ENCODE results near the gene METTL16.

Gene METTL16

DNA sequence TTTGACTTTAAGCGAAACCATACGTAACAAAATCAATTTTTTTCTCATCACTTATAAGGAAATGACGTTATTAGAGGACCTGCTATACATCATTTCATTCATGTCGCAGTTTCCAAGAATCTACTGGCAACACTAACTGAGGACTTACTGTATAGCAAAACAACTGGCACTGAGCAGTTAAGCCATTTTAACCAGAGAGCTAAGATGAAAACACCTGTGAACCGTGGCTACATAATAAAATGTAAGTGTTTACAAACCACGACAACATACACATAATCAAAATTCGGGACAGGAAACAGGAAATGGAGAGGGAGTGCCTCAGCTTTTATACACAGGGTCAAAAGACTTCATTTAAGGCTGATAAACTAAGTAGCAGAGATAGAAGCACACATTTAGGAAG is 29.5 kb downstream of the METTL16 start:
- DNase-seq (ENCODE audit: insufficient read length, low spot score) = no peak
- TF ChIP-seq POLR2AphosphoS5 (IDR thresholded peaks at IDR 0.05; ENCODE audit: low read depth, low read length) = no peak
- TF ChIP-seq POLR2A (IDR thresholded peaks at IDR 0.05; ENCODE audit: low read depth, low read length) = no peak
- TF ChIP-seq TAF1 (IDR thresholded peaks at IDR 0.05; ENCODE audit: low read depth, low read length) = no peak
- TF ChIP-seq PAX5 (IDR thresholded peaks at IDR 0.05; ENCODE audit: insufficient read depth, low read length, severe bottlenecking) = no peak
- no peak for TF ChIP-seq POU2F2 (IDR thresholded peaks at IDR 0.05; ENCODE audit: low read depth, low read length)
- no peak for TF ChIP-seq SPI1 (IDR thresholded peaks at IDR 0.05; ENCODE audit: low read depth, low read length)
- FAIRE-seq = no peak

DNA sequence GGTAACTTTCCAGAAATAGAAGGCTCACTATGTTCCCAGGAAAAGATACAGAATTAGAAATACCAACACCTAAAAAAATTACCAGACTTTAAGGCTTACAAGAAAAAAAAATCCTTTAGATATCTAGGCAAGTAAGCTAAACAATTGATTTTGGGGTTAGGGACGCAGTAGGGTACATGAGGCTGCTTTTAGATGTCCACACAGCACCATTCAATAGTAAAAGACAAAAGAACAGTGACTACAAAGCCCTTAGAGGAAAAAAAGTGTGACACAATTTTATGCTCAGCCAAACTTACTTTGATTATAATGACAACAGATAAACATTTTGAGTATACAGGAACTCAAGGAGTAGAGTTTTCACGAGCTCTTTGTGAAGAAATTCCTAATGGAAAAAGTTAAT is 29.9 kb downstream of the METTL16 start:
- TF ChIP-seq TAF1 (IDR thresholded peaks at IDR 0.05; ENCODE audit: low read depth, low read length) (no peak), POLR2AphosphoS5 (IDR thresholded peaks at IDR 0.05; ENCODE audit: low read depth, low read length) (no peak), POU2F2 (IDR thresholded peaks at IDR 0.05; ENCODE audit: low read depth, low read length) (no peak), POLR2A (IDR thresholded peaks at IDR 0.05; ENCODE audit: low read depth, low read length) (no peak), SPI1 (IDR thresholded peaks at IDR 0.05; ENCODE audit: low read depth, low read length) (no peak), PAX5 (IDR thresholded peaks at IDR 0.05; ENCODE audit: insufficient read depth, low read length, severe bottlenecking) (no peak)
- FAIRE-seq (no peak), DNase-seq (ENCODE audit: insufficient read length, low spot score) (no peak)

DNA sequence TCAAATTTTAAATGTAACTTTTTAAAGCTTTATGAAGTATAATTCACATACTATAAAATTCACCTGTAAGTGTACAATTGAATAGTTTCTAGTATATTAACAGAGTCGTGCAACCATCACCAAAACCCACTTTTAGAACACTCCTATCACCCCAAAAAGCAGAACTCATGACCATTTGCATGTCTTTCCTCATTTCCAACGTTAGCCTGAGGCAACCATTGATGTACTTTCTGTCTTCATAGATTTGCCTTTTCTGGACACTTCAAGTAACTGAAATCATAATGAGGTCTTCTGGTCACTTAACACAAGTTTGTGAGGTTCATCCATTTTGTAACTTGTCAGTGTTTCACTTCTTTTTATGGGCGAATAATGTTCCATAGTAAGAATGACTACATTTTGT is 33.2 kb downstream of the METTL16 start:
- DNase-seq (ENCODE audit: insufficient read length, low spot score) (no peak), FAIRE-seq (no peak)
- no peak for TF ChIP-seq POLR2A (IDR thresholded peaks at IDR 0.05; ENCODE audit: low read depth, low read length)
- TF ChIP-seq SPI1 (IDR thresholded peaks at IDR 0.05; ENCODE audit: low read depth, low read length) = peak; percentile 41

DNA sequence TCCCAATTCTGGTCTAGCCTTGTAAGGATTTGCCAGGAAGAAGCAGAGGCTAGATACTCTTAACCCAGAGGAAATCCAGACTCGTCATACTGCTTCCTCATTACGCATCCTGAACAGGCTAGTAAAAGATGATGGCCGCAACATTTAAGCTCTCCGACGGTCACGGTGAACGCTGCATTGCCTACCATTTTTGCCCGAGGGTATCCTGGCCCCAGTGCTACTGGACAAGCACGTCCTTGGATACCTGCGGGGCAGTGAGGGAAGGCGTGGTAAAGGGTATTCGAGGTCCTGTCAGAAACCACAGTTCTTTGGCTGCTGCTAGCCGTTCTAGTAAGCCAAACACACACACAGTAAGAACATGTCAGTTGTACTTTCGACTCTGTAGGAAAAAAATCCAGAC is 36.6 kb downstream of the METTL16 start:
- TF ChIP-seq POLR2AphosphoS5 (IDR thresholded peaks at IDR 0.05; ENCODE audit: low read depth, low read length) (no peak), POLR2A (IDR thresholded peaks at IDR 0.05; ENCODE audit: low read depth, low read length) (no peak), SPI1 (IDR thresholded peaks at IDR 0.05; ENCODE audit: low read depth, low read length) (no peak), POU2F2 (IDR thresholded peaks at IDR 0.05; ENCODE audit: low read depth, low read length) (no peak), PAX5 (IDR thresholded peaks at IDR 0.05; ENCODE audit: insufficient read depth, low read length, severe bottlenecking) (no peak), TAF1 (IDR thresholded peaks at IDR 0.05; ENCODE audit: low read depth, low read length) (no peak)
- FAIRE-seq (no peak), DNase-seq (ENCODE audit: insufficient read length, low spot score) (no peak)

DNA sequence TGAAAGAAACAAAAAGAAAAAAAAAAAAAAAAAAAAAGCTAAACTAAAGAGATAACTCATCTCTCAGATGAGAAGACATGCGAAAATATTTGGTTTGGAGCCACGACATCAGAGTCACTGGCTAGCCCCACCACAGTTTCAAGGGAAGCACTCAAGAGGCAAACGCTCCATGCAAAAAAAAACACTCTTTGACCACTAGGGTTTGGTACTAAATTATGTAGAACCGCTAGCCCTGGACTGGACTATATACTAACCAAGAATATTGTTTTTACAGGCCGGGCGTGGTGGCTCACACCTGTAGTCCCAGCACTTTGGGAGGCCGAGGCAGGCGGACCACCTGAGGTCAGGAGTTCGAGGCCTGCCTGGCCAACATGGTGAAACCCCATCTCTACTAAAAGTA is 37.3 kb downstream of the METTL16 start:
- no peak for FAIRE-seq
- no peak for DNase-seq (ENCODE audit: insufficient read length, low spot score)
- TF ChIP-seq SPI1 (IDR thresholded peaks at IDR 0.05; ENCODE audit: low read depth, low read length) (no peak), PAX5 (IDR thresholded peaks at IDR 0.05; ENCODE audit: insufficient read depth, low read length, severe bottlenecking) (no peak), TAF1 (IDR thresholded peaks at IDR 0.05; ENCODE audit: low read depth, low read length) (no peak), POLR2A (IDR thresholded peaks at IDR 0.05; ENCODE audit: low read depth, low read length) (no peak), POU2F2 (IDR thresholded peaks at IDR 0.05; ENCODE audit: low read depth, low read length) (no peak), POLR2AphosphoS5 (IDR thresholded peaks at IDR 0.05; ENCODE audit: low read depth, low read length) (no peak)

DNA sequence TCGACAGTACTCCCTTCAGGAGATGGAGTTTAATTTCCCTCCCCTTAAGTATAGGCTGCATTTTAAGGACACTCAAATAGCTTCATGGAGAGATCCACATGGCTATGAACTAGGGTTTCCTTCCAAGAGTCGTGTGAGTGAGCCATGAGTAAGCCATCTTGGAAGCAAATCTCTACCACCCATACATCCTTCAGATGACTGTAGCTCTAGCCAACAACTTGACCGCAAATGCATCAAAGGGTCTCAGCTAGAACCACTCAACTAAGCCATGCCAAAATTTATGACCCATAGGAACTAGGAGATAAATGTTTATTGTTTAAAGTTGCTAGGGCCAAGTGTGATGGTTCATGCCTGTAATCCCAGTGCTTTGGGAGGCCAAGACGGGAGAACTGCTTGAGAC is 43.4 kb downstream of the METTL16 start:
- TF ChIP-seq POLR2A (IDR thresholded peaks at IDR 0.05; ENCODE audit: low read depth, low read length) (no peak), POLR2AphosphoS5 (IDR thresholded peaks at IDR 0.05; ENCODE audit: low read depth, low read length) (no peak), SPI1 (IDR thresholded peaks at IDR 0.05; ENCODE audit: low read depth, low read length) (no peak), PAX5 (IDR thresholded peaks at IDR 0.05; ENCODE audit: insufficient read depth, low read length, severe bottlenecking) (no peak), POU2F2 (IDR thresholded peaks at IDR 0.05; ENCODE audit: low read depth, low read length) (no peak), TAF1 (IDR thresholded peaks at IDR 0.05; ENCODE audit: low read depth, low read length) (no peak)
- FAIRE-seq = no peak
- no peak for DNase-seq (ENCODE audit: insufficient read length, low spot score)

DNA sequence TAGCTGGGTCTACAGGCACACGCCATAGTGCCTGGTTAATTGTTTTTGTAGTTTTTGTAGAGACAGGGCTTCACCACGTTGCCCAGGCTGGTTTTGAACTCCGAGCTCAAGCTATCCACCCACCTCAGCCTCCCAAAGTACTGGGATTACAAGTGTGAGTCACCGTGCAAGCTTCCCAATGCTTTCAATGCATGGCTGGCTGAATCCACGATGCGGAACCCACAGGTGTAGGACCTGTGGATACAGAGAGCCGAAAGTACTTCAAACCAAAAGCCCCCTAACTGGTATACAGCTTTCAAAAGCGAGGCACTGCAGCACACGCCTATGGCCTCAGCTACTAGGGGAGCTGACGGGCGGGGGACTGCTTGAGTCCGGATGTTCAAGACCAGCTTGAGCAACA is 44.8 kb downstream of the METTL16 start:
- FAIRE-seq = no peak
- no peak for TF ChIP-seq PAX5 (IDR thresholded peaks at IDR 0.05; ENCODE audit: insufficient read depth, low read length, severe bottlenecking)
- TF ChIP-seq POU2F2 (IDR thresholded peaks at IDR 0.05; ENCODE audit: low read depth, low read length) = no peak
- no peak for TF ChIP-seq TAF1 (IDR thresholded peaks at IDR 0.05; ENCODE audit: low read depth, low read length)
- TF ChIP-seq POLR2A (IDR thresholded peaks at IDR 0.05; ENCODE audit: low read depth, low read length) = no peak
- TF ChIP-seq POLR2AphosphoS5 (IDR thresholded peaks at IDR 0.05; ENCODE audit: low read depth, low read length) = no peak
- TF ChIP-seq SPI1 (IDR thresholded peaks at IDR 0.05; ENCODE audit: low read depth, low read length) = no peak
- no peak for DNase-seq (ENCODE audit: insufficient read length, low spot score)

DNA sequence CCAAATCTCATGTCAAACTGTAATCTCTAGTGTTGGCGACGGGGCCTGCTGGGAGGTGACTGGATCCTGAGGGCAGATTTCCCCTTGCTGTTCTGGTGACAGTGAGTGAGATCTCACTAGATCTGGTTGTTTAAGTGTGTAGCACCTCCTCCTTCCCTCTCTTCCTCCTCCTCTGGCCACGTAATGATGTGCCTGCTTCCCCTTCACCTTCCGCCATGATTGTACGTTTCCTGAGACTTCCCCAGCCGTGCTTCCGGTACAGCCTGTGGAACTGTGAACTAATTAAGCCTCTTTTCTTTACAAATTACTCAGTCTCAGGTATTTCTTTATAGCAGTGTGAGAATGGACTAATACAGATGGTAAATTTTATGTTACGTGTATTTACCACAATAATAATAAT is 49.2 kb downstream of the METTL16 start:
- TF ChIP-seq PAX5 (IDR thresholded peaks at IDR 0.05; ENCODE audit: insufficient read depth, low read length, severe bottlenecking) (no peak), SPI1 (IDR thresholded peaks at IDR 0.05; ENCODE audit: low read depth, low read length) (no peak), TAF1 (IDR thresholded peaks at IDR 0.05; ENCODE audit: low read depth, low read length) (no peak), POU2F2 (IDR thresholded peaks at IDR 0.05; ENCODE audit: low read depth, low read length) (no peak), POLR2AphosphoS5 (IDR thresholded peaks at IDR 0.05; ENCODE audit: low read depth, low read length) (no peak), POLR2A (IDR thresholded peaks at IDR 0.05; ENCODE audit: low read depth, low read length) (no peak)
- FAIRE-seq = no peak
- no peak for DNase-seq (ENCODE audit: insufficient read length, low spot score)

DNA sequence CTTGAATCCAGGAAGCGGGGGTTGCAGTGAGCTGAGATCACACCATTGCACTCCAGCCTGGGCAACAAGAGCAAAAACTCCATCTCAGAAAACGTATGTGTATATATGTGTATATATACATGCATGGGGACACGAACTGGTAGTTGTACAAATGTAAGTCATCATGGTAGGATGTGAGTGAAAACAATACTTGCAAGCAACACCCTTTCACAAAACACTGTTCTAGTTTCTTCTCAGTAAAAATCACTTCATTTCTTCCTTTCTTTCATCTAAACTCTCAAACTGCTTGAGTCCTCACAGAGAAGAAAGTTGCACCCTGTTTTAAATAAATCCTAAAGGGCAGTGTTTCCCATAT is 51.8 kb downstream of the METTL16 start:
- FAIRE-seq (no peak), DNase-seq (ENCODE audit: insufficient read length, low spot score) (no peak)
- no peak for TF ChIP-seq POLR2AphosphoS5 (IDR thresholded peaks at IDR 0.05; ENCODE audit: low read depth, low read length)
- TF ChIP-seq SPI1 (IDR thresholded peaks at IDR 0.05; ENCODE audit: low read depth, low read length) = no peak
- TF ChIP-seq PAX5 (IDR thresholded peaks at IDR 0.05; ENCODE audit: insufficient read depth, low read length, severe bottlenecking) = no peak
- TF ChIP-seq TAF1 (IDR thresholded peaks at IDR 0.05; ENCODE audit: low read depth, low read length) = no peak
- no peak for TF ChIP-seq POU2F2 (IDR thresholded peaks at IDR 0.05; ENCODE audit: low read depth, low read length)
- no peak for TF ChIP-seq POLR2A (IDR thresholded peaks at IDR 0.05; ENCODE audit: low read depth, low read length)

DNA sequence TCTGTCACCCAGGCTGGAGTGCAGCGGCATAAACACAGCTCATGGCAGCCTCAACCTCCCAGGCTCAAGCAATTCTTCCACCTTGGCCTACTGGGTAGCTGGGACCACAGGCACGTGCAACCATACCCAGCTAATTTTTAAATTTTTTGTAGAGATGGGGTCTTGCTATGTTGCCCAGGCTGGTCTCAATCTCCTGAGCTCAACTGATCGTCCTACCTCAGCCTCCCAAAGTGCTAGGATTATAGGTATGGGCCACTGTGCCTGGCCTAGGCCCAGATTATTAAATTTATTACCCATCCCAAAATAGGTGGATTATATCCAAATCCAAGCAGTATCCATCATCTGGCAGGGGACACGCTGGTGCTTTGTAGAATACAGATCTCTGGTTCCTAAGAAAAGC is 53.8 kb downstream of the METTL16 start:
- DNase-seq (ENCODE audit: insufficient read length, low spot score) = no peak
- no peak for FAIRE-seq
- TF ChIP-seq POLR2A (IDR thresholded peaks at IDR 0.05; ENCODE audit: low read depth, low read length) = no peak
- TF ChIP-seq PAX5 (IDR thresholded peaks at IDR 0.05; ENCODE audit: insufficient read depth, low read length, severe bottlenecking) = no peak
- TF ChIP-seq POLR2AphosphoS5 (IDR thresholded peaks at IDR 0.05; ENCODE audit: low read depth, low read length) = no peak
- TF ChIP-seq SPI1 (IDR thresholded peaks at IDR 0.05; ENCODE audit: low read depth, low read length) = no peak
- TF ChIP-seq TAF1 (IDR thresholded peaks at IDR 0.05; ENCODE audit: low read depth, low read length) = no peak
- no peak for TF ChIP-seq POU2F2 (IDR thresholded peaks at IDR 0.05; ENCODE audit: low read depth, low read length)

All from GM12891 (cell line).